GM12878 (cell line): ENCODE results near the gene BCAS3. TPM values are rescaled to one million over a fixed set of nuclear protein-coding genes. Genes with fewer than 3 reads are reported as not detected.

Experiments used
- ATAC-seq: fragments of 200-7000 bp; cut with Tn5 transposase; 3 replicates; pipeline ENCODE4 v1.9.1; 2020; ENCODE audit warnings: mild to moderate bottlenecking, moderate library complexity
- BruUV-seq: library from RNA; stranded (reverse); fragments of 400-500 nt; replicated peaks from 2 replicates; lab custom pipeline; 2021; lab: Mats Ljungman, UMichigan
- CTCF ChIA-PET: fragments of 300-600 bp; sonication (Branson Sonifier 250); formaldehyde crosslinking; extraction: SDS; loops from one replicate; lab custom pipeline; 2021; ENCODE audit warnings: inconsistent platforms; lab: Yijun Ruan, JAX
- POLR2A ChIA-PET: fragments of 350-600 bp; formaldehyde crosslinking; extraction: SDS; loops from one replicate; lab custom pipeline; 2021; ENCODE audit warnings: inconsistent platforms; lab: Charles Lee
- RAD21 ChIA-PET: fragments of 300-600 bp; sonication (Branson Sonifier 250); formaldehyde crosslinking; loops from one replicate; lab custom pipeline; 2023; ENCODE audit warnings: antibody characterized with exemption; ENCODE audit not compliant: unreplicated experiment; lab: Charles Lee
- SMC1A ChIA-PET: fragments of 300-600 bp; sonication (Branson Sonifier 250); formaldehyde crosslinking; loops from one replicate; lab custom pipeline; 2023; ENCODE audit not compliant: unreplicated experiment, uncharacterized antibody; lab: Charles Lee
- DNase-seq: peaks from one replicate; pipeline ENCODE4 v3.0.0-alpha.2; 2011; ENCODE audit warnings: low read depth, low spot score
- FAIRE-seq: peaks from 3 replicates; lab custom pipeline; 2011; peaks lifted over from hg19 to GRCh38; lab: Jason Lieb, UNC
- H2AFZ ChIP-seq: 2 replicates; pipeline ENCODE4 v1.6.0; 2011; ENCODE audit warnings: low read depth, low read length, control low read depth; ENCODE audit not compliant: control insufficient read depth
- H3K27ac ChIP-seq: 2 replicates; pipeline ENCODE4 v1.5.1; 2011; ENCODE audit warnings: control low read depth; ENCODE audit not compliant: control insufficient read depth, insufficient read depth
- H3K27me3 ChIP-seq, 2 experiments: replicated peaks in 1 of 2; 2 replicates each; pipeline versions ENCODE4 v1.6.0 to v1.6.1; 2011; ENCODE audit warnings: low read length in 1 of 2; ENCODE audit not compliant: control insufficient read depth in 2 of 2, insufficient read depth in 2 of 2
- H3K36me3 ChIP-seq, 2 experiments: 2 replicates each; pipeline ENCODE4 v1.5.1; 2011; ENCODE audit warnings: low read length in 1 of 2; ENCODE audit not compliant: control insufficient read depth in 2 of 2, insufficient read depth in 2 of 2
- H3K4me1 ChIP-seq: 2 replicates; pipeline ENCODE4 v1.6.1; 2011; ENCODE audit warnings: mild to moderate bottlenecking, low read length, moderate library complexity, mixed read lengths; ENCODE audit not compliant: control insufficient read depth, insufficient read depth
- H3K4me2 ChIP-seq: 2 replicates; pipeline ENCODE4 v1.6.0; 2011; ENCODE audit warnings: control low read depth; ENCODE audit not compliant: control insufficient read depth, insufficient read depth
- H3K4me3 ChIP-seq: fragments of 200-600 bp; sonication (generic); 2 replicates; pipeline ENCODE4 v1.5.1; 2016
- H3K79me2 ChIP-seq: 2 replicates; pipeline ENCODE4 v1.6.0; 2011; ENCODE audit warnings: low read length; ENCODE audit not compliant: control insufficient read depth, insufficient read depth
- H3K9ac ChIP-seq: 2 replicates; pipeline ENCODE4 v1.8.0; 2011; ENCODE audit warnings: low read length, control low read depth, mixed read lengths; ENCODE audit not compliant: control insufficient read depth, insufficient read depth
- H3K9me3 ChIP-seq: replicated peaks from 3 replicates; pipeline ENCODE4 v1.5.1; 2011; ENCODE audit warnings: mild to moderate bottlenecking, low read length; ENCODE audit not compliant: control insufficient read depth, insufficient read depth
- H4K20me1 ChIP-seq: 2 replicates; pipeline ENCODE4 v1.6.0; 2011; ENCODE audit not compliant: control insufficient read depth, insufficient read depth
- SMAD1 ChIP-seq: fragments of 450-650 bp; IDR thresholded peaks from 2 replicates; pipeline ENCODE4 v1.6.1; 2018; ENCODE audit warnings: mild to moderate bottlenecking, low read depth; ENCODE audit not compliant: partially characterized antibody
- WGBS: methylation state at CpG from one replicate; pipeline ENCODE4 v1.1.6; 2016; ENCODE audit warnings: low lambda C conversion rate; ENCODE audit not compliant: insufficient replicate concordance, insufficient coverage; ENCODE audit errors: missing lambda C conversion rate; 5-methylcytosine and 5-hydroxymethylcytosine counted together
- in situ Hi-C: fragments of 300-500 bp; cut with MboI; formaldehyde crosslinking; loops from 9 replicates; pipeline ENCODE4 v1.14.3; 2018; ENCODE audit warnings: mixed read lengths
- intact Hi-C: fragments of 100-400 bp; cut with micrococcal nuclease; formaldehyde crosslinking; loops from one replicate; pipeline ENCODE4 v1.14.2; 2022; ENCODE audit not compliant: unreplicated experiment
- polyA plus RNA-seq, 11 experiments: library from polyadenylated mRNA; depleted of rRNA in 4 of 11; unstranded in 6 of 11; stranded (reverse) in 5 of 11; fragments of >200 nt; fragmentation: Nextera tagmentation in 4 of 11; fragmentation: Illumina TruSeq in 1 of 11; extraction: Ambion mirVana in 4 of 11; extraction: Trizol in 1 of 11; gene quantifications; 1 replicate in 1 of 11; 2 replicates in 10 of 11; pipeline versions ENCODE4 v1.2.1 to v1.2.3, GENCODE V29; 2011 to 2016; ENCODE audit warnings: inconsistent platforms in 2 of 11, missing spikeins in 2 of 11, low read depth in 1 of 11
- total RNA-seq, 4 experiments: library from RNA; depleted of rRNA in 3 of 4; stranded (reverse); fragments of >200 nt in 3 of 4; fragmentation: Illumina TruSeq in 1 of 4; extraction: Trizol in 1 of 4; gene quantifications; 2 replicates each; pipeline versions ENCODE4 v1.2.1 to v1.2.3, GENCODE V29; 2013 to 2021
- TF ChIP-seq, protein P1 (sequence below): fragments of 150-350 bp; IDR thresholded peaks from 2 replicates; pipeline ENCODE4 v1.6.1; 2014; ENCODE audit warnings: mild to moderate bottlenecking, low read depth, low read length
- TF ChIP-seq, protein P2 (sequence below): IDR thresholded peaks from 2 replicates; pipeline ENCODE4 v1.6.1; 2011; ENCODE audit warnings: borderline replicate concordance, low read depth, mild to moderate bottlenecking, moderate library complexity, mixed read lengths, low read length; ENCODE audit not compliant: insufficient read depth; ENCODE audit errors: extremely low read length
- TF ChIP-seq, protein P3 (sequence below): fragments of 450-650 bp; IDR thresholded peaks from 2 replicates; pipeline ENCODE4 v1.6.1; 2018; ENCODE audit warnings: borderline replicate concordance, mild to moderate bottlenecking; ENCODE audit not compliant: partially characterized antibody
- TF ChIP-seq, protein P4 (sequence below): fragments of 450-650 bp; IDR thresholded peaks from 2 replicates; pipeline ENCODE4 v1.6.1; 2017; ENCODE audit warnings: mild to moderate bottlenecking, moderate library complexity

BCAS3 gene
- total and polyA plus RNA-seq, 10 of the 15 experiments (the other 5 are each of a cell fraction or from before 2014, with no cell fraction given): 2.1 to 11.0 (median 6.6) TPM

DNA sequence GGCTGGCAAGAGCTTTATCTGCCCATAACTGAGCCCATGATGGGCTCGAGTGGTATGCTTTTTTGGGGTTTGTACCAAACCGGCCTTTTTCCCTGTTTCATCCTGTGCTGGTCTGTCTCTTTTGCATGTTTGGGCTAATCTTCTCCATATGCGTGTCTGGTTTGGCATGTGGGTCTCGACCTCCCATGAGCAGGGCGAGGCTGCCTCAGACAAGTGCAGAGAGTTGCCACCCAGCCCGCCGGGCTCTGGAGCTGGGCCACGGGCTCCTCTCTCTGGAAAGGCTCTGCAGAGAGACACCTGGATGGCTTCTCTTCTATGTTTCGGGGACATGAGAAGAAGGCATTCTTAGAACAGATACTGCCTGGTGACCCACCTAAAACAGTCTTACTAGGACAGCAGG, 654.2 kb downstream of the BCAS3 start:
- ChIA-PET RAD21 (no interaction called here), POLR2A (no interaction called here), CTCF (interaction anchor here (0.6 kb wide), 1 partner anchor 552 kb away, joined by 3 read pairs; no protein-coding TSS in a partner anchor), SMC1A (no interaction called here)
- H3K9ac ChIP-seq: no peak overlapping the region
- ATAC-seq (no peak), DNase-seq (no peak), FAIRE-seq (no peak)
- no peak overlapping the region for H3K4me3 ChIP-seq
- no peaks in the 10 kb centered on the region for H4K20me1 ChIP-seq
- H3K27ac ChIP-seq: no peak overlapping the region
- no peak overlapping the region for H3K4me2 ChIP-seq
- no TSS peak for BruUV-seq
- H2AFZ ChIP-seq: no peak overlapping the region
- intact Hi-C loops (no loop called here), in situ Hi-C loops (no loop called here)
- TF ChIP-seq, protein P1, sequence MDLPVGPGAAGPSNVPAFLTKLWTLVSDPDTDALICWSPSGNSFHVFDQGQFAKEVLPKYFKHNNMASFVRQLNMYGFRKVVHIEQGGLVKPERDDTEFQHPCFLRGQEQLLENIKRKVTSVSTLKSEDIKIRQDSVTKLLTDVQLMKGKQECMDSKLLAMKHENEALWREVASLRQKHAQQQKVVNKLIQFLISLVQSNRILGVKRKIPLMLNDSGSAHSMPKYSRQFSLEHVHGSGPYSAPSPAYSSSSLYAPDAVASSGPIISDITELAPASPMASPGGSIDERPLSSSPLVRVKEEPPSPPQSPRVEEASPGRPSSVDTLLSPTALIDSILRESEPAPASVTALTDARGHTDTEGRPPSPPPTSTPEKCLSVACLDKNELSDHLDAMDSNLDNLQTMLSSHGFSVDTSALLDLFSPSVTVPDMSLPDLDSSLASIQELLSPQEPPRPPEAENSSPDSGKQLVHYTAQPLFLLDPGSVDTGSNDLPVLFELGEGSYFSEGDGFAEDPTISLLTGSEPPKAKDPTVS: no peak
- TF ChIP-seq, protein P2, sequence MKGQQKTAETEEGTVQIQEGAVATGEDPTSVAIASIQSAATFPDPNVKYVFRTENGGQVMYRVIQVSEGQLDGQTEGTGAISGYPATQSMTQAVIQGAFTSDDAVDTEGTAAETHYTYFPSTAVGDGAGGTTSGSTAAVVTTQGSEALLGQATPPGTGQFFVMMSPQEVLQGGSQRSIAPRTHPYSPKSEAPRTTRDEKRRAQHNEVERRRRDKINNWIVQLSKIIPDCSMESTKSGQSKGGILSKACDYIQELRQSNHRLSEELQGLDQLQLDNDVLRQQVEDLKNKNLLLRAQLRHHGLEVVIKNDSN: no peak
- TF ChIP-seq, protein P3, sequence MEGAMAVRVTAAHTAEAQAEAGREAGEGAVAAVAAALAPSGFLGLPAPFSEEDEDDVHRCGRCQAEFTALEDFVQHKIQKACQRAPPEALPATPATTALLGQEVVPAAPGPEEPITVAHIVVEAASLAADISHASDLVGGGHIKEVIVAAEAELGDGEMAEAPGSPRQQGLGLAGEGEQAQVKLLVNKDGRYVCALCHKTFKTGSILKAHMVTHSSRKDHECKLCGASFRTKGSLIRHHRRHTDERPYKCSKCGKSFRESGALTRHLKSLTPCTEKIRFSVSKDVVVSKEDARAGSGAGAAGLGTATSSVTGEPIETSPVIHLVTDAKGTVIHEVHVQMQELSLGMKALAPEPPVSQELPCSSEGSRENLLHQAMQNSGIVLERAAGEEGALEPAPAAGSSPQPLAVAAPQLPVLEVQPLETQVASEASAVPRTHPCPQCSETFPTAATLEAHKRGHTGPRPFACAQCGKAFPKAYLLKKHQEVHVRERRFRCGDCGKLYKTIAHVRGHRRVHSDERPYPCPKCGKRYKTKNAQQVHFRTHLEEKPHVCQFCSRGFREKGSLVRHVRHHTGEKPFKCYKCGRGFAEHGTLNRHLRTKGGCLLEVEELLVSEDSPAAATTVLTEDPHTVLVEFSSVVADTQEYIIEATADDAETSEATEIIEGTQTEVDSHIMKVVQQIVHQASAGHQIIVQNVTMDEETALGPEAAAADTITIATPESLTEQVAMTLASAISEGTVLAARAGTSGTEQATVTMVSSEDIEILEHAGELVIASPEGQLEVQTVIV: no peak
- TF ChIP-seq, protein P4, sequence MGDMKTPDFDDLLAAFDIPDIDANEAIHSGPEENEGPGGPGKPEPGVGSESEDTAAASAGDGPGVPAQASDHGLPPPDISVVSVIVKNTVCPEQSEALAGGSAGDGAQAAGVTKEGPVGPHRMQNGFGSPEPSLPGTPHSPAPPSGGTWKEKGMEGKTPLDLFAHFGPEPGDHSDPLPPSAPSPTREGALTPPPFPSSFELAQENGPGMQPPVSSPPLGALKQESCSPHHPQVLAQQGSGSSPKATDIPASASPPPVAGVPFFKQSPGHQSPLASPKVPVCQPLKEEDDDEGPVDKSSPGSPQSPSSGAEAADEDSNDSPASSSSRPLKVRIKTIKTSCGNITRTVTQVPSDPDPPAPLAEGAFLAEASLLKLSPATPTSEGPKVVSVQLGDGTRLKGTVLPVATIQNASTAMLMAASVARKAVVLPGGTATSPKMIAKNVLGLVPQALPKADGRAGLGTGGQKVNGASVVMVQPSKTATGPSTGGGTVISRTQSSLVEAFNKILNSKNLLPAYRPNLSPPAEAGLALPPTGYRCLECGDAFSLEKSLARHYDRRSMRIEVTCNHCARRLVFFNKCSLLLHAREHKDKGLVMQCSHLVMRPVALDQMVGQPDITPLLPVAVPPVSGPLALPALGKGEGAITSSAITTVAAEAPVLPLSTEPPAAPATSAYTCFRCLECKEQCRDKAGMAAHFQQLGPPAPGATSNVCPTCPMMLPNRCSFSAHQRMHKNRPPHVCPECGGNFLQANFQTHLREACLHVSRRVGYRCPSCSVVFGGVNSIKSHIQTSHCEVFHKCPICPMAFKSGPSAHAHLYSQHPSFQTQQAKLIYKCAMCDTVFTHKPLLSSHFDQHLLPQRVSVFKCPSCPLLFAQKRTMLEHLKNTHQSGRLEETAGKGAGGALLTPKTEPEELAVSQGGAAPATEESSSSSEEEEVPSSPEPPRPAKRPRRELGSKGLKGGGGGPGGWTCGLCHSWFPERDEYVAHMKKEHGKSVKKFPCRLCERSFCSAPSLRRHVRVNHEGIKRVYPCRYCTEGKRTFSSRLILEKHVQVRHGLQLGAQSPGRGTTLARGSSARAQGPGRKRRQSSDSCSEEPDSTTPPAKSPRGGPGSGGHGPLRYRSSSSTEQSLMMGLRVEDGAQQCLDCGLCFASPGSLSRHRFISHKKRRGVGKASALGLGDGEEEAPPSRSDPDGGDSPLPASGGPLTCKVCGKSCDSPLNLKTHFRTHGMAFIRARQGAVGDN: 0 out of 2 replicates have a peak, but pooled peaks have one; percentile 18
- TF ChIP-seq SMAD1: no peak
- H3K9me3 ChIP-seq: no peaks in the 10 kb centered on the region
- no peaks in the 10 kb centered on the region for H3K36me3 ChIP-seq
- no peaks in the 10 kb centered on the region for H3K27me3 ChIP-seq
- 49% methylated on average over 9 of the region's 9 CpGs for WGBS
- H3K79me2 ChIP-seq: no peaks in the 10 kb centered on the region
- no peaks in the 10 kb centered on the region for H3K4me1 ChIP-seq
